Measurements from ENCODE around the gene SPOCK1. TPM values are rescaled to one million over a fixed set of nuclear protein-coding genes. Genes with fewer than 3 reads are reported as not detected.

SPOCK1 gene
- total and polyA plus RNA-seq, 9 of the 15 experiments (the other 6 are each of a cell fraction or from before 2014, with no cell fraction given) = 0.01 to 0.35 (median 0.04) TPM; not detected in 6

GRCh38 chr5:137412136-137412535, 87.0 kb downstream of the SPOCK1 start (continued):
- TF ChIP-seq THAP12 (CRISPR knock-in tag; IDR thresholded peaks at IDR 0.05) (no peak), FOXK2 (conservative IDR thresholded peaks at IDR 0.05 in 1 of 2, IDR thresholded peaks at IDR 0.05 in 1 of 2; ENCODE audit: low read depth in 2 of 2) (no peak), STAT5B (CRISPR knock-in tag; IDR thresholded peaks at IDR 0.05) (no peak), CHCHD3 (CRISPR knock-in tag; IDR thresholded peaks at IDR 0.05) (no peak), BRD9 (IDR thresholded peaks at IDR 0.05; ENCODE audit: low read depth, partially characterized antibody) (no peak), ZNF584 (CRISPR knock-in tag; IDR thresholded peaks at IDR 0.05; ENCODE audit: low read depth) (no peak), SLC30A9 (CRISPR knock-in tag; IDR thresholded peaks at IDR 0.05) (no peak), TOE1 (IDR thresholded peaks at IDR 0.05; ENCODE audit: borderline replicate concordance) (no peak), TOE1 (CRISPR knock-in tag; IDR thresholded peaks at IDR 0.05; ENCODE audit: borderline replicate concordance, low read depth) (no peak), ATF2 (CRISPR knock-in tag; IDR thresholded peaks at IDR 0.05) (no peak), HDAC3 (IDR thresholded peaks at IDR 0.05; ENCODE audit: borderline replicate concordance, partially characterized antibody) (no peak), GATAD2A (IDR thresholded peaks at IDR 0.05) (no peak)
